ENCODE results near the gene SYPL2. TPM values are rescaled to one million over a fixed set of nuclear protein-coding genes. Genes with fewer than 3 reads are reported as not detected.

SYPL2 gene
- total RNA-seq, 1 experiment from 2014 or later: 1.3 TPM

DNA sequence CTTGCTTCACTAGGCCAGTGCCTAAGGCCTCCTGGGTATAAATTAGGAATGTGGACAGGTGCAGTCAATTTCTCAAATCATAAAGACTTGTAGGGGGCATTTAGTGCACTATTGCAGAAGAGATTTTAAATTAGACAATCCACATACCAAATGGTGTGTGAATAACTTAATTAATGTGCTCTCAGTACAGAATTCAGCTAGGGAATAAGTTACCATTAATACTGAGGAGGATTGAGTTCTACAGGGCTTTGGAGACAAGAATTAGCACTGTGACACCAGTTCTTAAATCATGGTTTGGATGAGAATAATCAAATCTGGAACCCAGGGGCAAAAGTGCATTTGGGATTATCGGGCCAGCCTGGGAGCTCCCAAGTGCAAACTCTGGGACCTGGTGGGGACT is 1.7 kb downstream of the SYPL2 start (continued):
- TF ChIP-seq, protein P1, sequence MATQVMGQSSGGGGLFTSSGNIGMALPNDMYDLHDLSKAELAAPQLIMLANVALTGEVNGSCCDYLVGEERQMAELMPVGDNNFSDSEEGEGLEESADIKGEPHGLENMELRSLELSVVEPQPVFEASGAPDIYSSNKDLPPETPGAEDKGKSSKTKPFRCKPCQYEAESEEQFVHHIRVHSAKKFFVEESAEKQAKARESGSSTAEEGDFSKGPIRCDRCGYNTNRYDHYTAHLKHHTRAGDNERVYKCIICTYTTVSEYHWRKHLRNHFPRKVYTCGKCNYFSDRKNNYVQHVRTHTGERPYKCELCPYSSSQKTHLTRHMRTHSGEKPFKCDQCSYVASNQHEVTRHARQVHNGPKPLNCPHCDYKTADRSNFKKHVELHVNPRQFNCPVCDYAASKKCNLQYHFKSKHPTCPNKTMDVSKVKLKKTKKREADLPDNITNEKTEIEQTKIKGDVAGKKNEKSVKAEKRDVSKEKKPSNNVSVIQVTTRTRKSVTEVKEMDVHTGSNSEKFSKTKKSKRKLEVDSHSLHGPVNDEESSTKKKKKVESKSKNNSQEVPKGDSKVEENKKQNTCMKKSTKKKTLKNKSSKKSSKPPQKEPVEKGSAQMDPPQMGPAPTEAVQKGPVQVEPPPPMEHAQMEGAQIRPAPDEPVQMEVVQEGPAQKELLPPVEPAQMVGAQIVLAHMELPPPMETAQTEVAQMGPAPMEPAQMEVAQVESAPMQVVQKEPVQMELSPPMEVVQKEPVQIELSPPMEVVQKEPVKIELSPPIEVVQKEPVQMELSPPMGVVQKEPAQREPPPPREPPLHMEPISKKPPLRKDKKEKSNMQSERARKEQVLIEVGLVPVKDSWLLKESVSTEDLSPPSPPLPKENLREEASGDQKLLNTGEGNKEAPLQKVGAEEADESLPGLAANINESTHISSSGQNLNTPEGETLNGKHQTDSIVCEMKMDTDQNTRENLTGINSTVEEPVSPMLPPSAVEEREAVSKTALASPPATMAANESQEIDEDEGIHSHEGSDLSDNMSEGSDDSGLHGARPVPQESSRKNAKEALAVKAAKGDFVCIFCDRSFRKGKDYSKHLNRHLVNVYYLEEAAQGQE (IDR thresholded peaks at IDR 0.05; ENCODE audit: low read depth): no peak
- TF ChIP-seq YY1 (IDR thresholded peaks at IDR 0.05; ENCODE audit: extremely low read depth, insufficient replicate concordance, low read depth, low read length) (no peak), CBX3 (IDR thresholded peaks at IDR 0.05; ENCODE audit: low read depth) (no peak)

DNA sequence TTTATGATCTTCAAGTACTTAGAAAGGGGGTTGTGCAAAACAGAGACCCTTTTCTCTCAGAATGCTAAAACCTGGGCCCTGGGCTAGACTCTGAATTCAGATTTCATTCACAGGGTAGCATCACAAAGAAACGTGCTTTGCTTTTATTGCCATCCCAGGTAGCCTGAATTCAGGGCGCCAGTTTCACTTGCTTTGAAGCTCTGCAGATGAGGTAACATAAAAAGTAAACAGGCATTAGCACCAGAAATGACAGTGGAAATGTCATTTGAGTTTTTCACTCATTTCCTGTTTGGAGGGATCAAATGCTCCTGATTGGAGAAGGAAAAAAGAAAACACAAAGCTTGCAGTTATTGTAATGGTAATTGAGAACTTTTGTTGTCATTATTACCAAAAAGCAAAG is 2.6 kb downstream of the SYPL2 start:
- Histone ChIP-seq H3K9me3 (ENCODE audit: control insufficient read depth in 1 of 2, insufficient read depth in 1 of 2, low read depth in 1 of 2, low read length in 2 of 2) (no peaks in the 10 kb centered on the region), H3K79me2 (ENCODE audit: insufficient read depth, low read length) (no peaks in the 10 kb centered on the region), H3K4me1 (ENCODE audit: control insufficient read depth in 1 of 2, insufficient read depth in 2 of 2, low read length in 2 of 2) (peaks cover 0 to 10% of the 10 kb centered on the region in 2 experiments; a peak in 1 of 4 replicates), H3K9ac (ENCODE audit: low read length) (no peak overlapping the region), H3K4me3 (replicated peaks in 1 of 2; ENCODE audit: low read depth in 1 of 2, low read length in 2 of 2) (no peak overlapping the region), H3K27ac (ENCODE audit: low read depth, low read length) (no peak overlapping the region), H3K4me2 (ENCODE audit: low read length) (no peak overlapping the region), H2AFZ (ENCODE audit: low read depth, low read length, poor library complexity, severe bottlenecking) (no peak overlapping the region), H3K27me3 (ENCODE audit: insufficient read depth, low read length) (peaks cover 34% of the 10 kb centered on the region), H3K36me3 (ENCODE audit: control insufficient read depth in 1 of 2, insufficient read depth in 2 of 2, low read length in 2 of 2) (no peaks in the 10 kb centered on the region), H3K9me2 (ENCODE audit: insufficient read depth) (no peaks in the 10 kb centered on the region), H4K20me1 (ENCODE audit: insufficient read depth) (no peaks in the 10 kb centered on the region)
- DNase-seq (ENCODE audit: low read depth, low spot score) (no peak), ATAC-seq (no peak)
- ChIA-PET CTCF (interaction anchor here (0.8 to 1.6 kb wide), 2 partner anchors 22 to 193 kb away, joined by 4 to 5 read pairs; no protein-coding TSS in a partner anchor), RAD21 (ENCODE audit: low non-redundant PET in 1 of 2, low total read pairs in 2 of 2, uncharacterized antibody in 2 of 2, unreplicated experiment in 2 of 2) (no interaction called here), POLR2A (no interaction called here)
- BruUV-seq (replicated peaks): no TSS peak
- intact Hi-C loops (cut with micrococcal nuclease): no loop called here
- TF ChIP-seq CBX3 (IDR thresholded peaks at IDR 0.05; ENCODE audit: low read depth) (no peak), FOSL1 (IDR thresholded peaks at IDR 0.05; ENCODE audit: low read depth) (no peak), SP1 (IDR thresholded peaks at IDR 0.05; ENCODE audit: low read depth) (no peak), ELF1 (IDR thresholded peaks at IDR 0.05; ENCODE audit: borderline replicate concordance, low read depth) (no peak), ATF3 (IDR thresholded peaks at IDR 0.05) (no peak), POLR2A (IDR thresholded peaks at IDR 0.05; ENCODE audit: borderline replicate concordance, extremely low read depth, insufficient read depth, insufficient read length) (no peak), JUND (IDR thresholded peaks at IDR 0.05) (no peak), TCF7L2 (IDR thresholded peaks at IDR 0.05; ENCODE audit: borderline replicate concordance, extremely low read depth, insufficient read depth, insufficient read length) (no peak), CTCF (IDR thresholded peaks at IDR 0.05 in 2 of 3, conservative IDR thresholded peaks at IDR 0.05 in 1 of 3; ENCODE audit: borderline replicate concordance in 1 of 3, insufficient read depth in 1 of 3, low read depth in 2 of 3, low read length in 2 of 3) (no peak), EZH2phosphoT487 (IDR thresholded peaks at IDR 0.05; ENCODE audit: borderline replicate concordance) (no peak), ZBTB33 (IDR thresholded peaks at IDR 0.05; ENCODE audit: extremely low read depth, insufficient replicate concordance, low read length) (no peak), ZFX (IDR thresholded peaks at IDR 0.05) (no peak), SRF (IDR thresholded peaks at IDR 0.05; ENCODE audit: low read depth) (no peak)
- TF ChIP-seq, protein P2, sequence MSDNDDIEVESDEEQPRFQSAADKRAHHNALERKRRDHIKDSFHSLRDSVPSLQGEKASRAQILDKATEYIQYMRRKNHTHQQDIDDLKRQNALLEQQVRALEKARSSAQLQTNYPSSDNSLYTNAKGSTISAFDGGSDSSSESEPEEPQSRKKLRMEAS (IDR thresholded peaks at IDR 0.05): no peak
